ENCODE data around the gene DYNLT5. TPM values are rescaled to one million over a fixed set of nuclear protein-coding genes. Genes with fewer than 3 reads are reported as not detected.
"Not testable (repeated sequence)": the region's sequence is repeated elsewhere in the genome, so short reads cannot be mapped to it uniquely, and the experiment has no call there.

DYNLT5 gene
- total RNA-seq, 1 experiment from 2014 or later = 1.3 TPM

GRCh38 chr1:66788231-66788939 is 36.1 kb downstream of the DYNLT5 start:
- Mint-ChIP-seq H3K36me3 (0 out of 2 replicates have a peak, but pooled peaks cover 6% of the 10 kb centered on the region), H3K4me1 (peaks cover 7% of the 10 kb centered on the region), H3K9me3 (peaks cover 6% of the 10 kb centered on the region; the same call in 1 of the 2 replicates), H3K4me3 (no peak overlapping the region), H3K27ac (no peak overlapping the region), H3K27me3 (ENCODE audit: low read depth) (no peaks in the 10 kb centered on the region)
- CTCF ChIA-PET = no interaction called here
- POLR2A ChIA-PET = no interaction called here
- no peak for DNase-seq (ENCODE audit: low spot score)
- TF ChIP-seq ZNF263 (CRISPR knock-in tag; IDR thresholded peaks at IDR 0.05; ENCODE audit: low read depth) = no peak
- TF ChIP-seq ATF6 (CRISPR knock-in tag; IDR thresholded peaks at IDR 0.05) = no peak
- no peak for TF ChIP-seq ETV6 (CRISPR knock-in tag; IDR thresholded peaks at IDR 0.05)
- no peak for ATAC-seq

- TF ChIP-seq, protein P1, sequence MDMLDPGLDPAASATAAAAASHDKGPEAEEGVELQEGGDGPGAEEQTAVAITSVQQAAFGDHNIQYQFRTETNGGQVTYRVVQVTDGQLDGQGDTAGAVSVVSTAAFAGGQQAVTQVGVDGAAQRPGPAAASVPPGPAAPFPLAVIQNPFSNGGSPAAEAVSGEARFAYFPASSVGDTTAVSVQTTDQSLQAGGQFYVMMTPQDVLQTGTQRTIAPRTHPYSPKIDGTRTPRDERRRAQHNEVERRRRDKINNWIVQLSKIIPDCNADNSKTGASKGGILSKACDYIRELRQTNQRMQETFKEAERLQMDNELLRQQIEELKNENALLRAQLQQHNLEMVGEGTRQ (CRISPR knock-in tag; IDR thresholded peaks at IDR 0.05) = 0 out of 2 replicates have a peak, but pooled peaks have one; percentile 7
- TF ChIP-seq IRF2 (CRISPR knock-in tag; IDR thresholded peaks at IDR 0.05; ENCODE audit: borderline replicate concordance, low read depth) (no peak), ZNF219 (CRISPR knock-in tag; IDR thresholded peaks at IDR 0.05; ENCODE audit: borderline replicate concordance) (no peak)
- Mint-ChIP-seq H3K4me3 (no peak overlapping the region), H3K9me3 (peaks cover 6% of the 10 kb centered on the region), H3K27ac (no peak overlapping the region), H3K36me3 (no peaks in the 10 kb centered on the region), H3K27me3 (ENCODE audit: low read depth) (no peaks in the 10 kb centered on the region), H3K4me1 (peaks cover 10% of the 10 kb centered on the region)
- CTCF ChIA-PET = no interaction called here
- POLR2A ChIA-PET = no interaction called here
- no peak for ATAC-seq
- no peak for DNase-seq (ENCODE audit: low spot score)
Measured at GRCh38 chr1:66791621-66792610, 39.7 kb downstream of the DYNLT5 start.

- POLR2A ChIA-PET; H3K9me3 Mint-ChIP-seq; H3K4me3 Mint-ChIP-seq; ATAC-seq; DNase-seq (ENCODE audit: low spot score); H3K27me3 Mint-ChIP-seq (ENCODE audit: low read depth); H3K4me1 Mint-ChIP-seq; H3K36me3 Mint-ChIP-seq; H3K27ac Mint-ChIP-seq: not testable (repeated sequence)
- CTCF ChIA-PET = interaction anchor here (1.8 kb wide), 1 partner anchor 417 kb away, joined by 4 read pairs; no protein-coding TSS in a partner anchor
Measured at GRCh38 chr1:66795839-66796238, 43.6 kb downstream of the DYNLT5 start.

- ChIA-PET CTCF (no interaction called here), POLR2A (no interaction called here)
- peak; percentile 91 for TF ChIP-seq HMGA2 (CRISPR knock-in tag; IDR thresholded peaks at IDR 0.05)
- TF ChIP-seq, protein P2, sequence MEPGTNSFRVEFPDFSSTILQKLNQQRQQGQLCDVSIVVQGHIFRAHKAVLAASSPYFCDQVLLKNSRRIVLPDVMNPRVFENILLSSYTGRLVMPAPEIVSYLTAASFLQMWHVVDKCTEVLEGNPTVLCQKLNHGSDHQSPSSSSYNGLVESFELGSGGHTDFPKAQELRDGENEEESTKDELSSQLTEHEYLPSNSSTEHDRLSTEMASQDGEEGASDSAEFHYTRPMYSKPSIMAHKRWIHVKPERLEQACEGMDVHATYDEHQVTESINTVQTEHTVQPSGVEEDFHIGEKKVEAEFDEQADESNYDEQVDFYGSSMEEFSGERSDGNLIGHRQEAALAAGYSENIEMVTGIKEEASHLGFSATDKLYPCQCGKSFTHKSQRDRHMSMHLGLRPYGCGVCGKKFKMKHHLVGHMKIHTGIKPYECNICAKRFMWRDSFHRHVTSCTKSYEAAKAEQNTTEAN (CRISPR knock-in tag; IDR thresholded peaks at IDR 0.05) = no peak
- TF ChIP-seq ZNF532 (CRISPR knock-in tag; IDR thresholded peaks at IDR 0.05; ENCODE audit: borderline replicate concordance) = no peak
- TF ChIP-seq, protein P3, sequence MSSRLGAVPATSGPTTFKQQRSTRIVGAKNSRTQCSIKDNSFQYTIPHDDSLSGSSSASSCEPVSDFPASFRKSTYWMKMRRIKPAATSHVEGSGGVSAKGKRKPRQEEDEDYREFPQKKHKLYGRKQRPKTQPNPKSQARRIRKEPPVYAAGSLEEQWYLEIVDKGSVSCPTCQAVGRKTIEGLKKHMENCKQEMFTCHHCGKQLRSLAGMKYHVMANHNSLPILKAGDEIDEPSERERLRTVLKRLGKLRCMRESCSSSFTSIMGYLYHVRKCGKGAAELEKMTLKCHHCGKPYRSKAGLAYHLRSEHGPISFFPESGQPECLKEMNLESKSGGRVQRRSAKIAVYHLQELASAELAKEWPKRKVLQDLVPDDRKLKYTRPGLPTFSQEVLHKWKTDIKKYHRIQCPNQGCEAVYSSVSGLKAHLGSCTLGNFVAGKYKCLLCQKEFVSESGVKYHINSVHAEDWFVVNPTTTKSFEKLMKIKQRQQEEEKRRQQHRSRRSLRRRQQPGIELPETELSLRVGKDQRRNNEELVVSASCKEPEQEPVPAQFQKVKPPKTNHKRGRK (CRISPR knock-in tag; IDR thresholded peaks at IDR 0.05; ENCODE audit: borderline replicate concordance) = no peak
- no peak for TF ChIP-seq GABPB1 (CRISPR knock-in tag; IDR thresholded peaks at IDR 0.05)
- H3K27me3 Mint-ChIP-seq (ENCODE audit: low read depth) = no peaks in the 10 kb centered on the region; the same call in 1 of the 2 replicates
- DNase-seq (ENCODE audit: low spot score) = no peak
- H3K4me1 Mint-ChIP-seq = no peaks in the 10 kb centered on the region
- no peak for ATAC-seq
- no peak overlapping the region for H3K4me3 Mint-ChIP-seq
- no peaks in the 10 kb centered on the region for H3K36me3 Mint-ChIP-seq
- H3K9me3 Mint-ChIP-seq = no peaks in the 10 kb centered on the region
- H3K27ac Mint-ChIP-seq = no peak overlapping the region
Measured at GRCh38 chr1:66809245-66809644, 57.0 kb downstream of the DYNLT5 start.

Measured in WTC11 (cell line).